ENCODE data around the gene PPP6R1. TPM values are rescaled to one million over a fixed set of nuclear protein-coding genes. Genes with fewer than 3 reads are reported as not detected.

Gene PPP6R1
- total RNA-seq, 1 experiment from 2014 or later, result 96.7 TPM

GRCh38 chr19:55232286-55232602 lies 26.6 kb downstream of the PPP6R1 start:
- H3K9me2 ChIP-seq (ENCODE audit: insufficient read depth), result no peaks in the 10 kb centered on the region
- H3K36me3 ChIP-seq (ENCODE audit: control insufficient read depth in 1 of 2, insufficient read depth in 2 of 2, low read length in 2 of 2), result peaks cover 22 to 39% of the 10 kb centered on the region in 2 experiments
- RAD21 ChIA-PET (ENCODE audit: low non-redundant PET in 1 of 2, low total read pairs in 2 of 2, uncharacterized antibody in 2 of 2, unreplicated experiment in 2 of 2), result no interaction called here
- H3K9ac ChIP-seq (ENCODE audit: low read length), result no peak overlapping the region
- no peak overlapping the region for H2AFZ ChIP-seq (ENCODE audit: low read depth, low read length, poor library complexity, severe bottlenecking)
- no peak overlapping the region for H3K4me3 ChIP-seq (replicated peaks in 1 of 2; ENCODE audit: low read depth in 1 of 2, low read length in 2 of 2)
- H3K27ac ChIP-seq (ENCODE audit: low read depth, low read length), result no peak overlapping the region; the same call in 1 of the 2 replicates
- TF ChIP-seq EZH2phosphoT487 (IDR thresholded peaks at IDR 0.05; ENCODE audit: borderline replicate concordance) (no peak), SRF (IDR thresholded peaks at IDR 0.05; ENCODE audit: low read depth) (no peak), ATF3 (IDR thresholded peaks at IDR 0.05) (no peak), YY1 (IDR thresholded peaks at IDR 0.05; ENCODE audit: extremely low read depth, insufficient replicate concordance, low read depth, low read length) (no peak), EGR1 (IDR thresholded peaks at IDR 0.05; ENCODE audit: low read depth) (no peak), REST (IDR thresholded peaks at IDR 0.05; ENCODE audit: low read depth) (no peak), SP1 (IDR thresholded peaks at IDR 0.05; ENCODE audit: low read depth) (no peak), TCF7L2 (IDR thresholded peaks at IDR 0.05; ENCODE audit: borderline replicate concordance, extremely low read depth, insufficient read depth, insufficient read length) (no peak), POLR2A (IDR thresholded peaks at IDR 0.05; ENCODE audit: borderline replicate concordance, extremely low read depth, insufficient read depth, insufficient read length) (no peak), JUND (IDR thresholded peaks at IDR 0.05) (no peak), ZNF274 (IDR thresholded peaks at IDR 0.05; ENCODE audit: low read depth, low read length) (no peak), FOSL1 (IDR thresholded peaks at IDR 0.05; ENCODE audit: low read depth) (no peak)
- CTCF ChIA-PET, result no interaction called here
- no peak overlapping the region for H3K4me2 ChIP-seq (ENCODE audit: low read length)
- intact Hi-C loops (cut with micrococcal nuclease), result no loop called here
- POLR2A ChIA-PET, result no interaction called here
- DNase-seq (ENCODE audit: low read depth, low spot score) (no peak), ATAC-seq (no peak; the same call in 1 of the 2 replicates)
- no peaks in the 10 kb centered on the region for H3K9me3 ChIP-seq (ENCODE audit: control insufficient read depth in 1 of 2, insufficient read depth in 1 of 2, low read depth in 1 of 2, low read length in 2 of 2)
- peaks cover 4% of the 10 kb centered on the region; the same call in 1 of the 2 replicates for H3K79me2 ChIP-seq (ENCODE audit: insufficient read depth, low read length)
- H4K20me1 ChIP-seq (ENCODE audit: insufficient read depth), result no peaks in the 10 kb centered on the region
- H3K27me3 ChIP-seq (ENCODE audit: insufficient read depth, low read length), result no peaks in the 10 kb centered on the region
- H3K4me1 ChIP-seq (ENCODE audit: control insufficient read depth in 1 of 2, insufficient read depth in 2 of 2, low read length in 2 of 2), result no peaks in the 10 kb centered on the region
- BruUV-seq (replicated peaks), result no TSS peak
